LNCAP (cell line): ENCODE results near the gene ATP9B.

ENCODE experiments used
- TF ChIP-seq, protein P1 (sequence below): fragments of 450-650 bp; IDR thresholded peaks from 2 replicates; pipeline ENCODE4 v1.5.1; 2017; ENCODE audit warnings: mild to moderate bottlenecking

ATP9B gene

GRCh38 chr18:79193826-79194225, 124.6 kb downstream of the ATP9B start:
- TF ChIP-seq, protein P1, sequence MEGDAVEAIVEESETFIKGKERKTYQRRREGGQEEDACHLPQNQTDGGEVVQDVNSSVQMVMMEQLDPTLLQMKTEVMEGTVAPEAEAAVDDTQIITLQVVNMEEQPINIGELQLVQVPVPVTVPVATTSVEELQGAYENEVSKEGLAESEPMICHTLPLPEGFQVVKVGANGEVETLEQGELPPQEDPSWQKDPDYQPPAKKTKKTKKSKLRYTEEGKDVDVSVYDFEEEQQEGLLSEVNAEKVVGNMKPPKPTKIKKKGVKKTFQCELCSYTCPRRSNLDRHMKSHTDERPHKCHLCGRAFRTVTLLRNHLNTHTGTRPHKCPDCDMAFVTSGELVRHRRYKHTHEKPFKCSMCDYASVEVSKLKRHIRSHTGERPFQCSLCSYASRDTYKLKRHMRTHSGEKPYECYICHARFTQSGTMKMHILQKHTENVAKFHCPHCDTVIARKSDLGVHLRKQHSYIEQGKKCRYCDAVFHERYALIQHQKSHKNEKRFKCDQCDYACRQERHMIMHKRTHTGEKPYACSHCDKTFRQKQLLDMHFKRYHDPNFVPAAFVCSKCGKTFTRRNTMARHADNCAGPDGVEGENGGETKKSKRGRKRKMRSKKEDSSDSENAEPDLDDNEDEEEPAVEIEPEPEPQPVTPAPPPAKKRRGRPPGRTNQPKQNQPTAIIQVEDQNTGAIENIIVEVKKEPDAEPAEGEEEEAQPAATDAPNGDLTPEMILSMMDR, result no peak

- TF ChIP-seq, protein P1, result no peak
Measured at GRCh38 chr18:79195716-79196683, 126.8 kb downstream of the ATP9B start.

DNA sequence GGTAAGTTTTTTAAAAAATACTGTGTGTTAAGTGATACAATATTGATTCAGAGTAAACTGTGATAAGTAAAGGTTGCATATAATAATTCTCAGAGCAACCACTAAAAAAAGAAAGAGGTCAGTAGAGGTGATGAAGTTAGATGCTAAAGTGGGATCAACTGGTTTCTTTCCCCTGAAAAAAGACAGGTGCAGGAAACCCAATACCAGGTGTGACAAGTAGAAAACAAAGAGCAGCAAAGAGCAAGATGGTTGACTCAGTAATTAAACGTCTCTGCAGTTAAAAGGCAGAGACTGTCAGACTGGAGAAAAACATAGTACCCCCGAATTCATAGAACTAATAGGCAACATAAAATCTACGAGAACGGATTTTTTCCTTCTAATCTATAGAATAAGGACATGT, 128.3 kb downstream of the ATP9B start:
- TF ChIP-seq, protein P1, result no peak

DNA sequence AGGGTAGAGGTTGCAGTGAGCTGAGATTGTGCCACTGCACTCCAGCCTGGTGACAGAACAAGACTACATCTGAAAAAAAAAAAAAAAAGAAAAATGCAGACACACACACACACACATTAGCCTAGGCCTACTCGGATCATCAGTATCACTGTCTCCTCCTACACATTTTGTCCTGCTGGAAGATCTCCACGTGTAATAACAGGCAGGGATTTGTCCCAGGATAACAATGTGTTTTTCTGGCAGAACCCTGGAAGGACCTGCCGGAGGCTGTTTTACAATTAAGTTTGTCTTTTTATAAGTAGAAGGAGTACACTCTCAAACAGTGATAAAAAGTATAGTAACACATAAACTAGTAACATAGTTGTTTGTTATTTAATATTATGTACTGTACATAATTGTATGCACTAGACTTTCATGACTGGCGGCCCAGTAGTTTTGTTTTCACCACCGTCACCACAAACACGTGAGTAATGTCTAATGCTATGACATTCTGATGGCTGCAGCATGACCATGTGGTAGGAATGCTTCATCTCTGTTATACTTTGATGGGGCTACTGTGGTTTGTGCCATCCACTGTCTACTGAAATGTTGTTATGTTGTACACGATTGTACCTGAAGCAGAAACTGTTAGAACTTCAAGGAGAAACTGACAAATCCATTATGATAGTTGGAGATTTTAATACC, 130.6 kb downstream of the ATP9B start:
- TF ChIP-seq, protein P1, result no peak

DNA sequence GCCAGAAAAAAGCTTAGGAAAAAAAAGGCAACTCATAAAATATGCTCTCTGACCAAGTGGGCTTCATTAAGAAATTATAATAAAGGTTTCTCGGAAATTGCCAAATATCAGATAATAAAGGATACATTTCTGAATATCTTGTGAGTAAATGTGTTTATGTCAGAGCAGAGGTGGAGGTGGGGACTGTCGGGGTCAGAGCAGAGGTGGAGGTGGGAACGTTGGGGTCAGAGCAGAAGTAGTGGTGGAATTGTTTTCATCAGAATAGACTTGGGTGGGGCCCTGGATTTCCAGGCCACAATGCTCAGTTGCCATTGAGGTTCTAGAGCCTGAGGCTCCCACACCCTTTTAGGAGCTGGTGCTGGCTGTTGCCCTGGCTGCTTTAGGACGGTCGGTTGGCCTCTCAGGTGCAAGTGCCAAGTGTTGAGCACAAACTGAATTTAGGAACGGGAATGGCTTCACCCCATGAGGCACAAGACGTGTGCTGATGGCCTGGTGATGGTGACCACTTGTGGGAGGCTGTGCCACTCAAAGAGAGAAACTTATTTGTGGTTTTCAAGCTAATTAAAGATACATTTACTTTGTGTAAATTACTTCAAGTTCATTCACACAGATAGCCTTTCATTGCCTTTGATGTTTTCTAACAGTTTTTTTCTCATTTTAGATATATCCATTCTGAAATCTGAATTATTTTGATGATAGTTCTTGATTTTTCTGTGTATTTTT, 131.5 kb downstream of the ATP9B start:
- TF ChIP-seq, protein P1, result no peak

DNA sequence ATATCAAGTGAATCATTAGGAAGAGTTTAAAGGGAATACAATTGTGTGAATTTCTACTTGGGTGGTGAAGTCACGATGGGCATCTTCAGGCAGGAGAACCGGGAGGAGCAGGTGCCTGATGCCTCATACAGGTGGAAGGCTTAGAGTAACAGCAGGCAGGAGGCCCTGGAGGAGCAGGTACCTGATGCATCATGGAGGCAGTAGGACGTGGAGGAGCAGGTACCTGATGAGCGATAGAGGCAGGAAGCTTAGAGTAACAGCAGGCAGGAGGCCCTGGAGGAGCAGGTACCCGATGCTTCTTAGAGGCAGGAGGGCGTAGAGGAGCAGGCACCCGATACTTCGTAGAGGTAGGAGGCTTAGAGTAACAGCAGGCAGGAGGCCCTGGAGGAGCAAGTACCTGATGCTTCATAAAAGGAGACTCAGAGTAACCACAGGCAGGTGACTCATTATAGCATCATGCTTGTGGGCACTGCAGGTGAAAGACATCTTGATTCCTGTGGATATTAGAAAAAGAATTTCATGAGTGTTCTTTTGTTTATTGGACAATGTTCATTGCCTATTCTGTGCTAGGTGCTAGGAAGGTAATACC, 133.9 kb downstream of the ATP9B start:
- TF ChIP-seq, protein P1, result no peak
